ENCODE results near the gene CAMK1D. TPM values are rescaled to one million over a fixed set of nuclear protein-coding genes. Genes with fewer than 3 reads are reported as not detected.
"Not testable (repeated sequence)": the region's sequence is repeated elsewhere in the genome, so short reads cannot be mapped to it uniquely, and the experiment has no call there.

The CAMK1D gene
- polyA plus RNA-seq, 1 donor = 8.4 TPM

DNA sequence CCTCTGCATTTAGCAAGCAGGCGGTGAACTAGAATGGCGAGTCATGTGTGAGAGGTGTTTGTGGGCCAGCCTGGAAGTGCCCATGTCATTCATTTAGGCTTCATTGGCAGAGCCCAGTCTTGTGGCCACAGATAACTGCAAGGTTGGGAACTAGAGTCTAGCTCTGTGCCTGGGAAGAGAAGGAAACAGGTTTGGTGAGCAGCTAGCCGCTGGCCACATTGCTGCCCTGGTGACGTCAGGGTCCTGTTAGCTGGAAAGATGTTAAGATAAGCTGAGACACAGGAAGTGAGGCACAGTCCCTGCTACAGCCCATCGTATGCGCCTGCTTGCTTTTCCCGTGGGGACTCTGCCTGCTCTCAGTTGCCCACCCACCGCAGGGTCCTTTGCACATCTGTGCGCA is 185.5 kb downstream of the CAMK1D start:
- Histone ChIP-seq H3K4me1 (ENCODE audit: control insufficient read depth, insufficient read depth, low read length) (peaks cover 5% of the 10 kb centered on the region), H3K36me3 (ENCODE audit: control insufficient read depth, insufficient read depth, low read length) (no peaks in the 10 kb centered on the region), H3K9me3 (ENCODE audit: control insufficient read depth, low read depth, low read length) (no peaks in the 10 kb centered on the region), H3K4me3 (ENCODE audit: low read length) (no peak overlapping the region), H3K27ac (ENCODE audit: low read length) (no peak overlapping the region), H3K27me3 (ENCODE audit: control insufficient read depth, insufficient read depth, low read length) (no peaks in the 10 kb centered on the region)
- no CpG with 5 or more reads among the region's 9 CpGs for WGBS (ENCODE audit: insufficient coverage, low lambda C conversion rate)
- DNase-seq = no peak

DNA sequence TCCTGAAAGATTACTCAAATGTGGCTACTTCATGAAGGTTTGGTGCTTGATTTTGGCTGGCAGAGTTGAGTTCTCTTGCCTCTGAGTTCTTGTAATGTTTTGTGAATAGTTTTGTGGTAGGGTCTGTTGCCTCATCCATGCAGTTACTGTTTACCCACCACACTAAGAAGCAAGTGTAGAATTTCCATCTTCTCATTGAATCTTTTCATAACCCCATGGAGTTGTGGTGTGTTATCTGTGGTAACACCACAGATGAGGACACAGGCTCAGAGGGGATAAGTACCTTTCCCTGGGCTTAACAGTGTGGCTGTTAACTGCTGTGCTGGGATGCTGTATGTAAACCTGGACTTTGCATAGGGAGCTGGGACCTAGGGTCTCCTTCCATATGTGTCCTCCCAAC is 186.3 kb downstream of the CAMK1D start:
- Histone ChIP-seq H3K27ac (ENCODE audit: low read length) (no peak overlapping the region), H3K36me3 (ENCODE audit: control insufficient read depth, insufficient read depth, low read length) (no peaks in the 10 kb centered on the region), H3K4me3 (ENCODE audit: low read length) (no peak overlapping the region), H3K27me3 (ENCODE audit: control insufficient read depth, insufficient read depth, low read length) (no peaks in the 10 kb centered on the region), H3K4me1 (ENCODE audit: control insufficient read depth, insufficient read depth, low read length) (peaks cover 5% of the 10 kb centered on the region), H3K9me3 (ENCODE audit: control insufficient read depth, low read depth, low read length) (no peaks in the 10 kb centered on the region)
- no peak for DNase-seq

DNA sequence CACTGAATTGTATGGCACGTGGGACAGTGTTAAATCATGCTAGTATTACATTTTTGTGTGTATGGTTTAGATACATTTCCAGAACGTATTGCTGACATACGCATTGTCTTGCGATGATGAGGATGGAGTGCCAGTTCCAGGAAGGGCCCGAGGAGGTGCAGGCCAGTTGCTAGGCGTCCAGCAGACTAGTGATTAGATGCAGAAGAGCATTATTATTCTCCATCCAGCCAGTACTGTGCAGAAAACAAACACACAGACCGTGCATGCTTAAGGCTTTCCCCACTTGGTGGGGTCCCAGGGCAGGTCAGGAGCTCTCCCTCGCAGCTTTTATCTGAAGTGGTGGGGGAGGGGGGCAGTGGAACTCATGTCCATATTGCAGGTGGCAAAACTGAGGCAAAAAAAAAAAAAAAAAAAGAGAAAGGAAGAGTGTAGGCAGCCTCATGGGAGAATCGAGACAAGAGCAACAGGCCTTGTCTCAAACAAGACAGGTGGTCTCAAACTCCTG is 189.2 kb downstream of the CAMK1D start:
- no peaks in the 10 kb centered on the region for H3K9me3 ChIP-seq (ENCODE audit: control insufficient read depth, low read depth, low read length)
- no CpG with 5 or more reads among the region's 9 CpGs for WGBS (ENCODE audit: insufficient coverage, low lambda C conversion rate)
- no peaks in the 10 kb centered on the region for H3K27me3 ChIP-seq (ENCODE audit: control insufficient read depth, insufficient read depth, low read length)
- no peak for DNase-seq
- no peak overlapping the region for H3K4me3 ChIP-seq (ENCODE audit: low read length)
- H3K27ac ChIP-seq (ENCODE audit: low read length) = no peak overlapping the region
- no peaks in the 10 kb centered on the region for H3K4me1 ChIP-seq (ENCODE audit: control insufficient read depth, insufficient read depth, low read length)
- H3K36me3 ChIP-seq (ENCODE audit: control insufficient read depth, insufficient read depth, low read length) = no peaks in the 10 kb centered on the region

DNA sequence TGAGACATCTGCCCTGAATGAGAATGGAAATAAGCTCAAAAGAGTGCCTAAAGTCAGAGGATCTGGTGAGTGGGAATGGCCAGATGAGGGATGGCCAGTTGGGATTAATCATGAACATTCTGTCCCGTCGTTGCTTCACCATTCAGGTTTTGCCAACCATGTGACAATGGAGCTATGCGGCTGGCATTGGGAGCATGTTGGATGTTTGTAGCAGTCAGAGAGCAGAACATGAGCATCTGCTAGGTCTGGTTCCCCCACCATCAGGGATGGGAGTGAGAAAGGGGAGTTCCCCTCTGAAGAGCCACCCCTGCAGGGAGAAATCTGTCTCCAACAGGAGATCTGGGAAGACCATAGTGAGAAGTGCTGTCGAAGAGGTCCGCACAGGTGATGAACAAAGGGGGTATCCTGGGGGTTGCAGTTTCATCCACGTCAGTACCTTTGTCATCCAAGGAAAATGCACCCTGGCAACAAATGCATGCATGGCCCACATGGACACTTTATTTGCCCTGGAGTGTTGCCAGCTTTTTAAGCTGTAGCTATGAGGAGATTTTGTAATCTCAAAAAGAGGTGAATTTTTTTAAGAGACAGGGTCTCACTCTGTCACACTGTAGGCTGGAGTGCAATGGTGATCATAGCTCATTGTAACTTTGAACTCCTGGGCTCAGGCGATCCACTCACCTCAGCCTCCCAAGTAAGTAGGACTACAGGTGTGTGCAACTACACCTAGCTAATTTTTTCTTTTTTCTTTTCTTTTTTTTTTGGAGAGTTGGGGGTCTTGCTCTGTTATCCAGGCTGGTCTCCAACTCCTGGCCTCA is 190.2 kb downstream of the CAMK1D start:
- Histone ChIP-seq H3K36me3 (ENCODE audit: control insufficient read depth, insufficient read depth, low read length) (no peaks in the 10 kb centered on the region), H3K4me3 (ENCODE audit: low read length) (no peak overlapping the region), H3K27ac (ENCODE audit: low read length) (no peak overlapping the region), H3K27me3 (ENCODE audit: control insufficient read depth, insufficient read depth, low read length) (no peaks in the 10 kb centered on the region), H3K4me1 (ENCODE audit: control insufficient read depth, insufficient read depth, low read length) (no peaks in the 10 kb centered on the region), H3K9me3 (ENCODE audit: control insufficient read depth, low read depth, low read length) (no peaks in the 10 kb centered on the region)
- no CpG with 5 or more reads among the region's 7 CpGs for WGBS (ENCODE audit: insufficient coverage, low lambda C conversion rate)
- DNase-seq = no peak

DNA sequence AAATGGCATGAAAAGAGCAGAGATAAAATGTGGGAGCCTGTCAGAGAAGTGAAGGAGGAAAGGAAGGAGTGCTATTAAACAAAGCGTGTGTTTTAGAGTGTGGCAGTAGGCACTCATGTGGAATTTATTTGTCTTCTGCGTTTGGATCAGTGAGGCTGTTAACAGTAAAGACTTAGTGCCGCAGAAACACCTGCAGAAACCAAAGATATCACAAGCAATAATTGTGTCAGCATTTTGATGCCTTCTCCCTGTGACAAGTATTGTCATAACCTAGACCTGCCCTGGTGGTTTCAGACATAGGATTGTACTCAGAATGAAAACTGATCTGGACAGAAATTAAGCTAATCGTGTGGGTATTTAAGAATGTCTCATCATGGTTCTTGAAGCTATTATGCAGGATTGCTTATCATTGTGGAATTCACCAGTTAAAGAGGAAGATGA is 191.0 kb downstream of the CAMK1D start:
- no peak overlapping the region for H3K4me3 ChIP-seq (ENCODE audit: low read length)
- no peaks in the 10 kb centered on the region for H3K27me3 ChIP-seq (ENCODE audit: control insufficient read depth, insufficient read depth, low read length)
- H3K36me3 ChIP-seq (ENCODE audit: control insufficient read depth, insufficient read depth, low read length) = no peaks in the 10 kb centered on the region
- H3K9me3 ChIP-seq (ENCODE audit: control insufficient read depth, low read depth, low read length) = no peaks in the 10 kb centered on the region
- H3K4me1 ChIP-seq (ENCODE audit: control insufficient read depth, insufficient read depth, low read length) = no peaks in the 10 kb centered on the region
- DNase-seq = no peak
- 60% methylated on average over 1 of the region's 4 CpGs for WGBS (ENCODE audit: insufficient coverage, low lambda C conversion rate)
- H3K27ac ChIP-seq (ENCODE audit: low read length) = no peak overlapping the region

DNA sequence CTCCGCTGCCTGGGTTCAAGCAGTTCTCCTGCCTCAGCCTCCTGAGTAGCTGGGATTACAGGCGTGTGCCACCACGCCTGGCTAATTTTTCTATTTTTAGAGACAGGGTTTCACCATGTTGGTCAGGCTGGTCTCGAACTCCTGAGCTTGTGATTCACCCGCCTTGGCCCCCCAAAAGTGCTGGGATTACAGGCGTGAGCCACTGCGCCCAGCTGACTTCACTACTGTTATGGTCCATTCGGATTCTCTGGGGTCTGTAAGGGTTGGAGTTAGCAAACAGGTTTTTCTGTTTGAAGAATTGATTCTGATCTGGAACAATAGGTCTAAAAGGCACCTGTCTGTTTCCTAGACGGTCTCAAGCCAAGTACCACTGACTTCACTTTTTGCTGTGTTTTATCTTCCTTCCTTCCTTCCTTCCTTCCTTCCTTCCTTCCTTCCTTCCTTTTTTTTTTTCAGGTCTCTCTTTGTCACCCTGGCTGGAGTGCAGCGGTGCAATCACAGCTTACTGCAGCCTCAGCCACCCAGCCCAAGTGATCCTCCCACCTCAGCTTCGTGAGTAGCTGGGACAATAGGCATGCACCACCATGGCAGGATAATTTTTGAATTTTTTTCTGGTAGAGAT is 192.2 kb downstream of the CAMK1D start:
- no peaks in the 10 kb centered on the region for H3K4me1 ChIP-seq (ENCODE audit: control insufficient read depth, insufficient read depth, low read length)
- H3K27ac ChIP-seq (ENCODE audit: low read length) = no peak overlapping the region
- no peaks in the 10 kb centered on the region for H3K36me3 ChIP-seq (ENCODE audit: control insufficient read depth, insufficient read depth, low read length)
- H3K27me3 ChIP-seq (ENCODE audit: control insufficient read depth, insufficient read depth, low read length) = no peaks in the 10 kb centered on the region
- H3K9me3 ChIP-seq (ENCODE audit: control insufficient read depth, low read depth, low read length) = peaks cover 2% of the 10 kb centered on the region
- H3K4me3 ChIP-seq (ENCODE audit: low read length) = no peak overlapping the region
- WGBS (ENCODE audit: insufficient coverage, low lambda C conversion rate) = 90% methylated on average over 2 of the region's 11 CpGs
- no peak for DNase-seq

DNA sequence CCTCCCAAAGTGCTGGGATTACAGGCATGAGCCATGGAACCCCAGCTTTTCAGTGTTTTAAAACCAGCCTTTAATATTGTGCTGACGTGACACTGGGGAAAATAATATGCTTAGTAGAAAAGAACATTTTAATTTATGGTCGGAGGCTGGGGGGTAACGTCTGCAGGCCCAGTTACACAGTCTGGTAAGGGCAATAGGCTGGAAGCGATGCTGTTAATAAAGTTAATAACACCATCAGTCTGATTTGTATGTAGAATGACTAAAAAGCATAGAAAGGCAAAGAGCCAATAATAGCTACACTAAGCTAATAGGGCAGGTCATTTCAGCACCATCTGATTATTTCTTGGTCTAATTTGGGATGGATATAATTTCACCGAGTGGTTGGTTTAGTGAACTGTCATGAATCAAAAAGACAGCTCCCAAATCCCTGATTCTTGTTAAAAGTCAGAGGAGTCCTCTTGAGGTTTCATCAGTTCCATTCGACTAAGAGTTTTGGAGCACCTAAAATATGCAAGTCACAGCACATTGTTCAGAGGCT is 192.9 kb downstream of the CAMK1D start:
- Histone ChIP-seq H3K4me3 (ENCODE audit: low read length) (no peak overlapping the region), H3K9me3 (ENCODE audit: control insufficient read depth, low read depth, low read length) (peaks cover 2% of the 10 kb centered on the region), H3K27me3 (ENCODE audit: control insufficient read depth, insufficient read depth, low read length) (no peaks in the 10 kb centered on the region), H3K27ac (ENCODE audit: low read length) (no peak overlapping the region), H3K36me3 (ENCODE audit: control insufficient read depth, insufficient read depth, low read length) (no peaks in the 10 kb centered on the region), H3K4me1 (ENCODE audit: control insufficient read depth, insufficient read depth, low read length) (no peaks in the 10 kb centered on the region)
- DNase-seq = no peak
- 100% methylated on average over 3 of the region's 6 CpGs for WGBS (ENCODE audit: insufficient coverage, low lambda C conversion rate)

DNA sequence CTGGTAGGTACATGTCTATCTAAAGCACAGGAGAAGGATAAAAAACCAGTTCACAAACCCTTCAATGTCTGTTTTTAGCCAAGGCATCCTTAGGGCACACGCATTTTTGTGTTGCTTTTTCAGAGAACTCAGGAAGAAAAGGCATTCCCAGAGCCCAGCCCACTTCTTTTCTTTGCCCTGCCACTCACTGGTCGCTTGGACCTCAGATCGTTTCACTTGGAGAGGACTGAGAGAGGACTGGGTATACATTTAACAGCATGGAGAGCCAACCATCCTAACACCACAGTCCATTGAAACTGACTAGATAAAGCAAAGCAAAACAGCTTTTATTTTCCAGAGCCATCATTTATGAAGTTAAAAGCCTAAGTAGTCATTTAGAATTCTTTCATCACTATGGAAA is 194.2 kb downstream of the CAMK1D start:
- no peak for DNase-seq
- H3K4me1 ChIP-seq (ENCODE audit: control insufficient read depth, insufficient read depth, low read length) = no peaks in the 10 kb centered on the region
- H3K27ac ChIP-seq (ENCODE audit: low read length) = no peak overlapping the region
- peaks cover 2% of the 10 kb centered on the region for H3K9me3 ChIP-seq (ENCODE audit: control insufficient read depth, low read depth, low read length)
- no CpG with 5 or more reads among the region's 3 CpGs for WGBS (ENCODE audit: insufficient coverage, low lambda C conversion rate)
- H3K4me3 ChIP-seq (ENCODE audit: low read length) = no peak overlapping the region
- H3K36me3 ChIP-seq (ENCODE audit: control insufficient read depth, insufficient read depth, low read length) = no peaks in the 10 kb centered on the region
- H3K27me3 ChIP-seq (ENCODE audit: control insufficient read depth, insufficient read depth, low read length) = no peaks in the 10 kb centered on the region

DNA sequence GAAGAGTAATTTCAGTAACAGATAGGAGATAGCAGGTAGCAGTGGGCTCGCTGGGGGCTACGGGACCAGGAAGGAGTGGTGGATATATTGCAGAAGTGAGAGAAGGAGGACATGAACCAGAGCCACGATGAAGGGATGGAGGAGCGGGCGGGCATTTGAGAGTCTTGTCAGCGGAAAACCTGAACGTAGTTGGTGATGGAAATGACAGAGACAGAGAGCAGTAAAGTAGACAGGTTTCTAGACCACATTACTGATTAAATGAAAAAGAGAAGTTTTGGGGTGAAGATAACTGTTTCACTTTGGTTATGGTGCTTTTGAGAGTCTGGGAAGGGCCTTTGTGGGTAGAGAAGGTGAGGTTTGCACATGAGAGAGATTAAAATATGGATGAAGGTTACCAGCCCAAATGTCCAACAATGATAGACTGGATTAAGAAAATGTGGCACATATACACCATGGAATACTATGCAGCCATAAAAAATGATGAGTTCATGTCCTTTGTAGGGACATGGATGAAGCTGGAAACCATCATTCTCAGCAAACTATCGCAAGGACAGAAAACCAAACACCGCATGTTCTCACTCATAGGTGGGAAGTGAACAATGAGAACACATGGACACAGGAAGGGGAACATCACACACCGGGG is 196.9 kb downstream of the CAMK1D start:
- not testable (repeated sequence) for H3K4me3 ChIP-seq (ENCODE audit: low read length); DNase-seq; H3K36me3 ChIP-seq (ENCODE audit: control insufficient read depth, insufficient read depth, low read length); H3K9me3 ChIP-seq (ENCODE audit: control insufficient read depth, low read depth, low read length); H3K4me1 ChIP-seq (ENCODE audit: control insufficient read depth, insufficient read depth, low read length); H3K27me3 ChIP-seq (ENCODE audit: control insufficient read depth, insufficient read depth, low read length); H3K27ac ChIP-seq (ENCODE audit: low read length)
- 90% methylated on average over 2 of the region's 10 CpGs for WGBS (ENCODE audit: insufficient coverage, low lambda C conversion rate)

DNA sequence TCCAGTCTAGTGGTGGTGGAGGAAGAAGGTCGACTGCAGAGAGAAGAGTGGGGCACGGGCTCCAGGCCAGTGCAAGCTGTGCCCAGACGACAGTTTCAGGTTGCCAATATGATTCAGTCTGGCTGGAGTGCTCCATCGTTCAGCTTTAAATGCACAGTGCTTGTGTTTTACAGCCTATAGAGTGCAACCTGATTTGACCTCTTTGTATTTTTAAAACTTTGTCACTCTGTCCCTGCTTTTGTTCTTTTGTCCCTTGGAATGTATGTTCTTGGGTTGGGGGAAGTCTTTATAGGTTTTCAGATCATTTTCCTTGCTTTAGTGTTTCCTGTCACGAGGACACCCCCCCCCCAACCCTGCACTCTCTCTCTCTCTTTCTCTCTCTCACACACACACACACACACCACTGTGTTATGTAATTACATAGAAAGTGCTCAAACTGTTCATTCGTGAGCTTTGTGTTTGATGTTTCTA is 198.0 kb downstream of the CAMK1D start:
- 60% methylated on average over 1 of the region's 6 CpGs for WGBS (ENCODE audit: insufficient coverage, low lambda C conversion rate)

More for the DNA sequence above, 198.0 kb downstream of the CAMK1D start:
- Histone ChIP-seq H3K4me3 (ENCODE audit: low read length) (no peak overlapping the region), H3K9me3 (ENCODE audit: control insufficient read depth, low read depth, low read length) (peaks cover 5% of the 10 kb centered on the region), H3K36me3 (ENCODE audit: control insufficient read depth, insufficient read depth, low read length) (no peaks in the 10 kb centered on the region), H3K27me3 (ENCODE audit: control insufficient read depth, insufficient read depth, low read length) (no peaks in the 10 kb centered on the region), H3K27ac (ENCODE audit: low read length) (no peak overlapping the region), H3K4me1 (ENCODE audit: control insufficient read depth, insufficient read depth, low read length) (no peaks in the 10 kb centered on the region)
- no peak for DNase-seq

Measured in large intestine (tissue), 3 donors.